ENCODE results near the gene MTMR11.
"Not testable (repeated sequence)": the region's sequence is repeated elsewhere in the genome, so short reads cannot be mapped to it uniquely, and the experiment has no call there.

DNA sequence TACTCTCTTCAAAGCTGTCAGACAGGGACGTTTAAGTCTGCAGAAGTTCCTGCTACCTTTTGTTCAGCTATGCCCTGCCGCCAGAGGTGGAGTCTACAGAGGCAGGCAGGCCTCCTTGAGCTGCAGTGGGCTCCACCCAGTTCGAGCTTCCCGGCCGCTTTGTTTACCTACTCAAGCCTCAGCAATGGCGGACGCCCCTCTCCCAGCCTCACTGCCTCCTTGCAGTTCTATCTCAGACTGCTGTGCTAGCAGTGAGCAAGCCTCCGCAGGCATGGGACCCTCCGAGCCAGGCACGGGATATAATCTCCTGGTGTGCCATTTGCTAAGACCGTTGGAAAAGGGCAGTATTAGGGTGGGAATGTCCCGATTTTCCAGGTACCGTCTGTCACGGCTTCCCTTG is 20.9 kb upstream of the MTMR11 start:
- TF ChIP-seq OSR1 (CRISPR knock-in tag; IDR thresholded peaks at IDR 0.05); ZFP3 (CRISPR knock-in tag; IDR thresholded peaks at IDR 0.05); SNAI2 (CRISPR knock-in tag; IDR thresholded peaks at IDR 0.05); ESRRG (CRISPR knock-in tag; IDR thresholded peaks at IDR 0.05); TOX (CRISPR knock-in tag; IDR thresholded peaks at IDR 0.05; ENCODE audit: borderline replicate concordance); ARNTL (CRISPR knock-in tag; IDR thresholded peaks at IDR 0.05; ENCODE audit: borderline replicate concordance, low read depth): not testable (repeated sequence)
- TF ChIP-seq, protein P1, sequence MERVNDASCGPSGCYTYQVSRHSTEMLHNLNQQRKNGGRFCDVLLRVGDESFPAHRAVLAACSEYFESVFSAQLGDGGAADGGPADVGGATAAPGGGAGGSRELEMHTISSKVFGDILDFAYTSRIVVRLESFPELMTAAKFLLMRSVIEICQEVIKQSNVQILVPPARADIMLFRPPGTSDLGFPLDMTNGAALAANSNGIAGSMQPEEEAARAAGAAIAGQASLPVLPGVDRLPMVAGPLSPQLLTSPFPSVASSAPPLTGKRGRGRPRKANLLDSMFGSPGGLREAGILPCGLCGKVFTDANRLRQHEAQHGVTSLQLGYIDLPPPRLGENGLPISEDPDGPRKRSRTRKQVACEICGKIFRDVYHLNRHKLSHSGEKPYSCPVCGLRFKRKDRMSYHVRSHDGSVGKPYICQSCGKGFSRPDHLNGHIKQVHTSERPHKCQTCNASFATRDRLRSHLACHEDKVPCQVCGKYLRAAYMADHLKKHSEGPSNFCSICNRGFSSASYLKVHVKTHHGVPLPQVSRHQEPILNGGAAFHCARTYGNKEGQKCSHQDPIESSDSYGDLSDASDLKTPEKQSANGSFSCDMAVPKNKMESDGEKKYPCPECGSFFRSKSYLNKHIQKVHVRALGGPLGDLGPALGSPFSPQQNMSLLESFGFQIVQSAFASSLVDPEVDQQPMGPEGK (CRISPR knock-in tag; IDR thresholded peaks at IDR 0.05; ENCODE audit: borderline replicate concordance) = not testable (repeated sequence)
- TF ChIP-seq, protein P2, sequence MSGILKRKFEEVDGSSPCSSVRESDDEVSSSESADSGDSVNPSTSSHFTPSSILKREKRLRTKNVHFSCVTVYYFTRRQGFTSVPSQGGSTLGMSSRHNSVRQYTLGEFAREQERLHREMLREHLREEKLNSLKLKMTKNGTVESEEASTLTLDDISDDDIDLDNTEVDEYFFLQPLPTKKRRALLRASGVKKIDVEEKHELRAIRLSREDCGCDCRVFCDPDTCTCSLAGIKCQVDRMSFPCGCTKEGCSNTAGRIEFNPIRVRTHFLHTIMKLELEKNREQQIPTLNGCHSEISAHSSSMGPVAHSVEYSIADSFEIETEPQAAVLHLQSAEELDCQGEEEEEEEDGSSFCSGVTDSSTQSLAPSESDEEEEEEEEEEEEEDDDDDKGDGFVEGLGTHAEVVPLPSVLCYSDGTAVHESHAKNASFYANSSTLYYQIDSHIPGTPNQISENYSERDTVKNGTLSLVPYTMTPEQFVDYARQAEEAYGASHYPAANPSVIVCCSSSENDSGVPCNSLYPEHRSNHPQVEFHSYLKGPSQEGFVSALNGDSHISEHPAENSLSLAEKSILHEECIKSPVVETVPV (CRISPR knock-in tag; IDR thresholded peaks at IDR 0.05) = not testable (repeated sequence)
